ENCODE results near the gene OR5M11.

DNA sequence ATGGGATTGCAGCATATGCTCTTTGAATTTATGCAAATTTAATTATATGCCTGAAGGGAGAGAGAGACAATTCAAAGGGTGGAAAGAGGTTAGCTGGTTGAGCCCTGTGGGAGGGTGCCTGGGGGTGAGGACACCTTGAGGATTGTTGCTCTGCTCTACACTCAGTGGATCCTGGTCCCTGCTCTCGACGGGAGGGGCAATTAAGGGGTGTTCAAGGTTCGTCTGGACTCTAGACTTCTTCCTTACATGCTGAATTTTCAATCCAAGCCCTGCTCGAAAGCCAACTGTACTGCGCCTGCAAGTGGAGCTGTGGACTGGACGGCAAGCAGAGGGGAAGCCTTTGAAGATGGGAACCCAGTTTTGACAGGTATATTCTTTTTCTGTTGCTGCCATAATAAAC is 15.5 kb upstream of the OR5M11 start:
- no peak for TF ChIP-seq FOXA1 (IDR thresholded peaks at IDR 0.05)
- TF ChIP-seq ELF4 (IDR thresholded peaks at IDR 0.05), result no peak
- no peak for TF ChIP-seq FOXM1 (IDR thresholded peaks at IDR 0.05; ENCODE audit: borderline replicate concordance)
- TF ChIP-seq ARNT (IDR thresholded peaks at IDR 0.05), result no peak
- no peak for TF ChIP-seq SP1 (IDR thresholded peaks at IDR 0.05)
- no peak for TF ChIP-seq ZNF384 (IDR thresholded peaks at IDR 0.05)
- no peak for TF ChIP-seq SUZ12 (IDR thresholded peaks at IDR 0.05)
- TF ChIP-seq NFRKB (IDR thresholded peaks at IDR 0.05), result no peak
- no peak for TF ChIP-seq FOXK2 (IDR thresholded peaks at IDR 0.05)
- TF ChIP-seq, protein P1, sequence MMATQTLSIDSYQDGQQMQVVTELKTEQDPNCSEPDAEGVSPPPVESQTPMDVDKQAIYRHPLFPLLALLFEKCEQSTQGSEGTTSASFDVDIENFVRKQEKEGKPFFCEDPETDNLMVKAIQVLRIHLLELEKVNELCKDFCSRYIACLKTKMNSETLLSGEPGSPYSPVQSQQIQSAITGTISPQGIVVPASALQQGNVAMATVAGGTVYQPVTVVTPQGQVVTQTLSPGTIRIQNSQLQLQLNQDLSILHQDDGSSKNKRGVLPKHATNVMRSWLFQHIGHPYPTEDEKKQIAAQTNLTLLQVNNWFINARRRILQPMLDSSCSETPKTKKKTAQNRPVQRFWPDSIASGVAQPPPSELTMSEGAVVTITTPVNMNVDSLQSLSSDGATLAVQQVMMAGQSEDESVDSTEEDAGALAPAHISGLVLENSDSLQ (IDR thresholded peaks at IDR 0.05), result no peak
- TF ChIP-seq TARDBP (IDR thresholded peaks at IDR 0.05), result no peak
- TF ChIP-seq L3MBTL2 (conservative IDR thresholded peaks at IDR 0.05), result no peak
- TF ChIP-seq CTBP1 (IDR thresholded peaks at IDR 0.05; ENCODE audit: borderline replicate concordance), result no peak
